Suppressor macrophage (primary cell): ENCODE results near the gene SLC15A1.

Experiments used
- DNase-seq, 4 experiments: peaks; one replicate each; pipeline ENCODE4 v3.0.0-alpha.2; 2020 to 2022
- total RNA-seq, 17 experiments: gene quantifications; one replicate each; lab custom pipeline; 2026; ENCODE audit warnings: mixed read lengths in 6 of 17, inconsistent platforms in 3 of 17; lab: John Stamatoyannopoulos, UW

The SLC15A1 gene, protein sequence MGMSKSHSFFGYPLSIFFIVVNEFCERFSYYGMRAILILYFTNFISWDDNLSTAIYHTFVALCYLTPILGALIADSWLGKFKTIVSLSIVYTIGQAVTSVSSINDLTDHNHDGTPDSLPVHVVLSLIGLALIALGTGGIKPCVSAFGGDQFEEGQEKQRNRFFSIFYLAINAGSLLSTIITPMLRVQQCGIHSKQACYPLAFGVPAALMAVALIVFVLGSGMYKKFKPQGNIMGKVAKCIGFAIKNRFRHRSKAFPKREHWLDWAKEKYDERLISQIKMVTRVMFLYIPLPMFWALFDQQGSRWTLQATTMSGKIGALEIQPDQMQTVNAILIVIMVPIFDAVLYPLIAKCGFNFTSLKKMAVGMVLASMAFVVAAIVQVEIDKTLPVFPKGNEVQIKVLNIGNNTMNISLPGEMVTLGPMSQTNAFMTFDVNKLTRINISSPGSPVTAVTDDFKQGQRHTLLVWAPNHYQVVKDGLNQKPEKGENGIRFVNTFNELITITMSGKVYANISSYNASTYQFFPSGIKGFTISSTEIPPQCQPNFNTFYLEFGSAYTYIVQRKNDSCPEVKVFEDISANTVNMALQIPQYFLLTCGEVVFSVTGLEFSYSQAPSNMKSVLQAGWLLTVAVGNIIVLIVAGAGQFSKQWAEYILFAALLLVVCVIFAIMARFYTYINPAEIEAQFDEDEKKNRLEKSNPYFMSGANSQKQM
- total RNA-seq = 0 to 2.2 (median 0.04) reads per million in 17 experiments

DNA sequence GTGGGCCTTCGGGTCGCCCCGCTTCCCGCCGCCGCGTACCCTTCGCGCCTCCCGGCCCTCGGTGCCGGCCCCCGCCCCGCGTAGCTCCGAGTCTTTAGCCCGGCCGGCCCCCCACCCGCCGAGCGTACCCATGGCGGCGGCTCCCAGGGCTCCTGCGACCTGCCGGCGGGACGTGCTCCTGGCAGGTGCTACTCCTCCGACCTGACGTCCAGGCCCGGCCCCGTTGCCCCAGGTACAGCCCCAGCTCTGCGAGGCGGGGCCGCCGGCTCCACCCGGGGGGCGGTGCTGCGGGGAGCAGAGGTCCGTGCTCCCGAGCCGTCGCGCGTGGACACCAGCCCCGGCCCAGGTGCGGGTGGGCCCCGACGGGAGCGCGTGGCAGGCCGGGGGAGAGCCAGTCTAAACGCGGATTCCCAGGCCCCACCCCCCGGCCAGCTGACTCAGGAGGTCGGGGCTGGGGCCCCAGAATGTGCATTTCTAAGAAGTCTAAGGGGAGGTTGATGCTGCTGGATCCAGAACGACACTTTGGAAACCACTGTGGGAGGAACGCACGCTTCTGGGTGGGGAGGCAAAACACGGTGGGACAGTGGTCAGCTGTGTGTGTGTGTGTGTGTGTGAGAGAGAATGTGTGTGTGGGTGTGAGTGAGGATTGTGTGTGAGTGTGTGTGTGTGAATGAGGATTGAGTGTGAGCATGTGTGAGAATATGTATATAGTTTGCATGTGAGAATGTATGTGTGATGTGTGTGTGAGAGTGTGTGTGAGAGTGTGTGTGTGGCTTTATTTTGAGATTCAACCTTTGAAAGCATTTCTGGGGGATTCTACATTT, at the start of gene SLC15A1:
Gene SLC15A1 (minus strand): TSS at position 206 of the 824 bp plus-strand sequence. CDS start 74 bp downstream, at position 132.
- DNase-seq = no peak

DNA sequence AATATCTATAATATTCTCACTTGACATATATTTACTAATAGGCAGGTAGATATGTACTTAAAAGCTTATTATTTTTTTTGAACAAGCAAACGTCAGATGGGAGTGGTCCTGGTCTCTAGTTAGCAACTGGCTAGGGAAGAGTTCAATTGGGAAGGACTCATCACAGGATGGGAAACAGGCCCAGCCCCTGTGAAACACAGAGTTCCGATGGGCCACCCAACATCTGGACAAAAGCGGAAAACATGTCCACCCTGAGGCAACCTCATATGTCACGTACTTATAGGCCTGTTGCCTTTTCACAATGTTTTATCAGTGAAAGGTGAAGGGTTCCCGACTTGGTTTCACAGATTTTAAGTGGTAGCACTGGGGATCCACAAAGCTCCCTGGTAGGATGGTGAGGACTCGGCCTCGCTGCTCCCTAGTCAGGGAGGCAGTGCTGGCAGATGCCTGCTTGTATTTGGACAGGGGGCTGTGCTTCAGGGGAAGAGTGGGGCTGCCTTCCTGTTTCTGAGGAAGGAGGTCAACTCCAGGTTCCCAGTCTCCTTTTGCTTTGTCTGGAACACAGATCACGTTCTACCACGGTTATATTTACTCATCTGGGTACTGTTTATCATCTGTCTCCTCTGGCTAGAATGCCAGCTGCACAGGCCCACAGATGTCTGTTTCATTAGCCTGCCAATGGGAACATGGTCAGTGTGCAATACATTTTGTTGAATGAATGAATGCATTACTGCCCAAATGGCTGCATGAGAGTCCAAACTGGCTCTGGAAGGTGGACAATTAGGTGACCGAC, 49.4 kb upstream of the SLC15A1 start:
- no peak for DNase-seq

GRCh38 chr13:98800078-98800477, 47.6 kb upstream of the SLC15A1 start:
- no peak for DNase-seq

- no peak for DNase-seq
These were observed 46.6 kb upstream of the SLC15A1 start for GRCh38 chr13:98798849-98799645.

DNA sequence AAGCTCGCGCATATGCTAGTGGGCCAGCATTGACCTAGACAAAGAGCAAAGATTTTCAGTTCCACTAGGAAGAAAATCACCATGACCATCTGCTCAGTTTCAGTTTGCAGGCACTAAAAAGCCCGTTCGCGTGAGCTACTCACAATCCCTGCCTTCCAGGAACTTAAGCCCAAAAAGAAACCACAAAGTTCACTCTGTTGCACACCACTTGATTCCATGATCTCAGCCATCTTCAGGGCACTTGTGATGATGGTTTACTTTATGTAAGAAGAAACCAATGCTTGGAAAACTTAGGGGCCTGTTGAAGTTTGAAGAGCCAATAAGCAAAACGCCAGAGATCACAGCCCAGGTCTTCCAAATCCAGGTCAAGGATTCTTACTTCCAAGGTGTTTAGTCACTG, 45.0 kb upstream of the SLC15A1 start:
- no peak for DNase-seq

DNA sequence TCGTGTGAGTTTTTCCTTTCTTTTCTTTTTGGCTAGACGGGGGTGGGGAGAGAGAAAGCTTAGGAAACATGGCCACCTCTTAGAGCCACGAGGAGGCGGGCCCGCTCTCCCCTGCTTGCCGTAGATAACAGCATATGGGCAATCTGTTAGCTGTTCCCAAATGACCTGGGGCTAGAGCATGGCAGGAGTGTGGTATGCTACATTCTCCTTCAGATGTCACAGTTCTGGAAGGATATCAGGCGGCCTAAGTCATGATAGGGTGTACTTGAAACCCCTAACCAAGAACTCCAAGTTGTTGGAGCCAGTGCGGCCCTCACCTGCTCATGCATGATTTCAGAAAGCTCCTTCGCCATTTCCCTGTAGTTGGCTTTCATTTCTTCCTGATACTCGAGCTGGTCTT, 44.3 kb upstream of the SLC15A1 start:
- DNase-seq = no peak

GRCh38 chr13:98796191-98796590, 43.7 kb upstream of the SLC15A1 start:
- no peak for DNase-seq

DNA sequence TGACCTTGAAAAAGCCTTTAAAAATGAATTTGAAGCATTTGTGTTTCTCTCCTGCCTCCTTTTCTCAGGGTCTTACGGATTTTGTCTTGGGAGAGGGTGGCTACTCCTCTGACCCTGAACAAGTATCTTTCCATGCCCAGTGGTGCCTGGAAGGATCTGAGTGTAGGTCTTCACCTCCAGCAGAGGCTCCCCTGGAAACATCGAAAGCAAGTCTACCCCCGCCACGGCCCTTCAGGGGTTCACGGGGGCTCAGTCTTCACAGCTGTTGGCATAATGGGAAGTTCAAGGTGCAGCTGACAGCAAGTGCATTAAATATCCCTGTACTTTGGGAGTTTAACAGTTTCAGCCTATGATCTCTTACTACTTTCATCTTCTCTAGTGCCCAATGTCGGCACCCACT, 42.7 kb upstream of the SLC15A1 start:
- no peak for DNase-seq

- no peak for DNase-seq
These were observed 42.0 kb upstream of the SLC15A1 start for GRCh38 chr13:98794498-98794897.

DNA sequence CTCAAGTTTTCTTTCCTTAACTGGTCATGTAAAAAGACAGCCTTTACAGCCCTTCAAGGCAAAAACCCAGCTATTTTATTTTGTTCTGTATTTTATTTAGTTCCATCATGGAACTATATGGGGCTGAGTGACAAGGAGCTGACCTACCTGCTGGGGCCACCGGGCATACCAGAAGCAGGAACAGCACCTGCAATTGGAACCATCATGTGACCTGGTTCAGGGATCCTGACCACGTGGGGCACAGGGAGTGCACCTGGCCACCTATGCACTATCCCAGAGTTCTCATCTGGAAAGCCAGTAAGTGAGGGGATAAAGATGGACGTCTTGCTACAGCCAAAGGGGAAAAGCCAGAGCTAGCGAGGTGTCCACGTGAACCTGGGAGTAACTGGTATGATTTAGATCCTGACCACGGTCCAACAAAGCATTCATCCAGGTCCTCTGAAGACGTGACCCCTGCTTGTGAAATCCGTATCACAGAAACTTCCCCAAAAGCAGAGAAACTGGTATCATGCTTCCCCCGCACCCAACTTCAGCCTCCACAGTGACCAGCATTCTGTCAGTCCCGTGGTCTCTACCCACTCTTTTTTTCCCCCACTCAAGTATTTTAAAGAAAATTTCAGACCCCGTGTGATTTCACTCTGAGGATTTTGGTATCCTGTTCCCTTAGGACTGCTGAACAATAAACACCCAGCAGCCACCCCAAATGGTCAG, 40.5 kb upstream of the SLC15A1 start:
- DNase-seq = peak; percentile 34 to 64 (median 58)

DNA sequence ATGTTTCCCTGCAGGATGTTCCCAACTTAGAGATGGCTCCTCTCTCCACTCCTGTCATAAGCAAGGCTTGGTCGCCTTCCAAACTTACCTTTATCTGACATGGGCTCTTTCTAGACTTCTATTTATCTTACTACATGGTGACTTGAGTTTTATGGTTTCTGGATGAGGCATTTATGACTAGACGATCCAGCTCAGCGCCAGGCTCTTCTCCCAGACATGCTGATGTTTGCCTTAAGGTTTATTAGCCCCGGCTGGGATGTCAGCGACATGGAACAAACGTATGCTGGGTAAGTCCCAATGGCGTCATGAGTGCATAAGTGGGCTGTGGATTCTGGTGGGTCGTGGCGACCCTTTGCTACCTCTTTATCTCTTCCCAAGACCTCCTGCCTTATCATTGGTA, 39.8 kb upstream of the SLC15A1 start:
- DNase-seq = no peak

DNA sequence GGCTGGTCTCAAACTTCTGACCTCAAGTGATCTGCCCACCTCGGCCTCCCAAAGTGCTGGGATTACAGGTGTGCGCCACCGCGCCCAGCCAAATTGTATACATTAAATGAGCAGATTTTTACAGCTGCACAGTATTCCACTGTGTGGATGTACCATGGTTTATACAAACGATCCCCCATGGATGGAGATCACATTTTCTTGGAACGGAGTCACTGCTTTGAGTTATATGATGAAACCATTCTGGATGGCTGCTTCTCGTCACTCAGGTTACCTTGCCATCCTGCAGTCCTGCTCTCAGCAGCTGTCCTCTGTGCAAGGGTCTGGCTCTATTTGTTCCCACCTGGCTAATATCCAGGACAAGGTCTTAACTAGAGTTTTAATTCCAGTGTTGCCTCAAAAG, 39.1 kb upstream of the SLC15A1 start:
- no peak for DNase-seq

DNA sequence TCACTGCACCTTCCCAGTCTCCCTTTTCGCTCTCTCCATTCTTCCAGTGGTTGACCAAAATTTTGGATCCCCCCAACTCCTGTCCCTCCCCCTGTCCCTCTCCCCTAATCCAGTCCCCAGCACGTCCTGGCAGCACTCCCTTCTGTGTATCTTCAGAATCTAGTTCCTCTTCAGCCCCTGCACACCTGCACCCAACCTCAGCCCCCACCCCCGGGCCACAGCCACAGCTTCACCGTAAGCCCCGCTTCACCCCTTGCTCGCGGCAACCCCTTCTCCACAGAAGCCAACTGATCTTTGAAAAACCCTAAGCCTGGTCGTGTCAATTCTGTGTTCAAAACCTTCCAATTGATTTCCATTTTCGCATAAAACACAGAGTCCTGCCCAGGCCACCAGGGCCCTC, 35.5 kb upstream of the SLC15A1 start:
- DNase-seq = no peak

GRCh38 chr13:98787173-98787572, 34.7 kb upstream of the SLC15A1 start:
- DNase-seq = no peak

- DNase-seq = no peak
These were observed 33.6 kb upstream of the SLC15A1 start for GRCh38 chr13:98786023-98786422.

GRCh38 chr13:98785405-98785804, 32.9 kb upstream of the SLC15A1 start:
- DNase-seq = no peak

DNA sequence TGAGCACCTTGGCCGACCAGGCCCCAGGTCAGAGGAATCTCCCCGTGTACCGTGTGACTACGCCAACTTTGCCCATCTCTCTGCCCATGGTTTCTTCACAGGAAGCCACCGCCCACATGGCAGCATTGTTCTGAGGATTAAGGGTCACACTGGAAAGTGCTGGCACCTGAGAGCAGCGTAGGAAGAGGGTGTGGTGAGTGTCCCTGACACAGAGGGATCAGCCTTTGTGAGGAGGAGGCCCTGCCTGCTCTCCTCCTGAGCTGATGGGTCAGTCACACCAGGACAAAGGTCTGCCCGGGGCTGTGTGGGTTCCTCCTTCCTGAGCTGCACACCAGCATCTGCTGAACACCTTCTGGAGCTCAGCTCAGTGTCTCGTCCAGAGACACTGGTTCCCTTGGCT, 32.2 kb upstream of the SLC15A1 start:
- DNase-seq = peak in 2 of 4 experiments; percentile 11 to 13

GRCh38 chr13:98783856-98784478, 31.5 kb upstream of the SLC15A1 start:
- no peak for DNase-seq

DNA sequence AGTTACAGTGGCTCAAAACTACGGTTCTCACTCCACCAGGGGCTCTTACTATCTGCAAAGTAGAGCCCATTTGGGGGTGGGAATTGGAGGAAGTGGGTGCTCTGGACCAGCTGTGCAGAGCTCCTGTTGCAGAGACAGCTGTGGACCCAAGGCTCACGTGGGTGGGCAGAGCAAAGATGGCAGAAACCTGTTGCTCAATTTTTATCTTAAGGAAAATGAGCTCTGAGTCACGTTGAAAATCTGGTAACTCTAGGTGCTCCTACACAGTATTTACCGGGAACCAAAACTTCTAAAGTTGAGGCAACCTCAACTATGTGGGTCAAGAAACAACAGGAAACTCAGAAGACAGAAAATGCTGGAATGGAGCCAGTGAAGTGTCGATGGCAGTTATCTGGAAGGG, 30.2 kb upstream of the SLC15A1 start:
- peak in 2 of 4 experiments; percentile 36 to 38 for DNase-seq

- DNase-seq = no peak
These were observed 29.4 kb upstream of the SLC15A1 start for GRCh38 chr13:98781905-98782304.
